CD4-positive, alpha-beta T cell treated with Interleukin-15 for 4 hours (primary cell): ENCODE results near the gene SLC22A7.

Source experiments
- DNase-seq: peaks from one replicate; pipeline ENCODE4 v3.0.0-alpha.2; 2020; ENCODE audit warnings: low spot score

The SLC22A7 gene, protein sequence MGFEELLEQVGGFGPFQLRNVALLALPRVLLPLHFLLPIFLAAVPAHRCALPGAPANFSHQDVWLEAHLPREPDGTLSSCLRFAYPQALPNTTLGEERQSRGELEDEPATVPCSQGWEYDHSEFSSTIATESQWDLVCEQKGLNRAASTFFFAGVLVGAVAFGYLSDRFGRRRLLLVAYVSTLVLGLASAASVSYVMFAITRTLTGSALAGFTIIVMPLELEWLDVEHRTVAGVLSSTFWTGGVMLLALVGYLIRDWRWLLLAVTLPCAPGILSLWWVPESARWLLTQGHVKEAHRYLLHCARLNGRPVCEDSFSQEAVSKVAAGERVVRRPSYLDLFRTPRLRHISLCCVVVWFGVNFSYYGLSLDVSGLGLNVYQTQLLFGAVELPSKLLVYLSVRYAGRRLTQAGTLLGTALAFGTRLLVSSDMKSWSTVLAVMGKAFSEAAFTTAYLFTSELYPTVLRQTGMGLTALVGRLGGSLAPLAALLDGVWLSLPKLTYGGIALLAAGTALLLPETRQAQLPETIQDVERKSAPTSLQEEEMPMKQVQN

DNA sequence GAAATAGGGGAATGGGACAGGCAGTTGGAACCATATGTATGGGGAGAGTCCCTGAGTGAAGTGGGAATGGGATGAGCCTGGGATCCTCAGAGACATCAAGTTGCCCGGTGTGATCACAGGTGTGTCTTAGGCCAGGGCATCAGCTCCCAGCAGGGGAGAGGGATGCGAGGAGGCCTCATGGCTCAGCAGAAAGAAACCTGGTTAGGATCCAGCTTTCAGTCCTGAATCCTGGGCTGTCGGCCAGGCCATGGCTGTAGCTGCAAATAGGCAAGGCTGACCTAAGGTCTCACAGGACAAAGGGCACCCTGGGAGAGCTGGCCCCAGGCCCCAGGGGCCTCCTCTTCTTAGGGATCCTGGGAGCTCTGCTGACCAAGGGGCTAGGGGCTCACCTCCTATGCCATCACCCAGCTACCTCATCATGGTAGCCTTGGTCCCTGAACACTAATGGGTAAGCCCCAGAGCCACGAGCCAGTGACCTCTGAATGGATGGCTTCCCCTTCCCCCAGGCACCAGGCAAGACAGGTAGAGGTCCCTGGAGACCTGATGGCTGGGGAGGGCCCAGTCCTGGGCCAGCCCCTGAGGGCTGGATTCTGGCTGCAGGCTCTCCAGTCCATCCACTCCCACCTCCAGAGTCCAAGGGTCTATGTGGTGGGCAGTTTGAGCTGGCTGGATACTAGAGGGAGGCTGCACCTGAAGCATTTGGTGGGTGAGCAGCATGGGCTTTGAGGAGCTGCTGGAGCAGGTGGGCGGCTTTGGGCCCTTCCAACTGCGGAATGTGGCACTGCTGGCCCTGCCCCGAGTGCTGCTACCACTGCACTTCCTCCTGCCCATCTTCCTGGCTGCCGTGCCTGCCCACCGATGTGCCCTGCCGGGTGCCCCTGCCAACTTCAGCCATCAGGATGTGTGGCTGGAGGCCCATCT is at the start of gene SLC22A7:
Gene SLC22A7, plus strand, starts transcription at position 617 of the 921 bp plus-strand sequence. Its CDS starts 99 bp downstream, at position 716.
- no peak for DNase-seq

GRCh38 chr6:43248791-43249190 is 49.3 kb upstream of the SLC22A7 start:
- DNase-seq: no peak

GRCh38 chr6:43250992-43251373 is 47.1 kb upstream of the SLC22A7 start:
- DNase-seq: no peak

DNA sequence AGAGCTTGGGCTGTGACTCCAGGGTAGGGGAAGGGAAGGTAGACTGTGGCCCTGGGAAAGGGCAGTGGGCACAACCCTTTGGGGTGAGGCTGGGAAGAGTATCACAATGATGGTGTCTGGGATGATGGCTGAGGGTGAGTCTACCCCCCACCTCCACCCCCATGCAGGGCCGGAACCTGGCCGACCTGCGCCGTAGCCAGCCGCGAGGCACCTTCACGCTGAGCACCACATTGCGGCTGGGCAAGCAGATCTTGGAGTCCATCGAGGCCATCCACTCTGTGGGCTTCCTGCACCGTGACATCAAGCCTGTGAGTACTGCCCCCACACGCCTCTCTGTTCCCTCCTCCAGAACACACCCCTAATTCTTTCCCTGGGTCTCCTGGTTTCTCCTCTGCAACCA is 44.7 kb upstream of the SLC22A7 start:
- DNase-seq: no peak

DNA sequence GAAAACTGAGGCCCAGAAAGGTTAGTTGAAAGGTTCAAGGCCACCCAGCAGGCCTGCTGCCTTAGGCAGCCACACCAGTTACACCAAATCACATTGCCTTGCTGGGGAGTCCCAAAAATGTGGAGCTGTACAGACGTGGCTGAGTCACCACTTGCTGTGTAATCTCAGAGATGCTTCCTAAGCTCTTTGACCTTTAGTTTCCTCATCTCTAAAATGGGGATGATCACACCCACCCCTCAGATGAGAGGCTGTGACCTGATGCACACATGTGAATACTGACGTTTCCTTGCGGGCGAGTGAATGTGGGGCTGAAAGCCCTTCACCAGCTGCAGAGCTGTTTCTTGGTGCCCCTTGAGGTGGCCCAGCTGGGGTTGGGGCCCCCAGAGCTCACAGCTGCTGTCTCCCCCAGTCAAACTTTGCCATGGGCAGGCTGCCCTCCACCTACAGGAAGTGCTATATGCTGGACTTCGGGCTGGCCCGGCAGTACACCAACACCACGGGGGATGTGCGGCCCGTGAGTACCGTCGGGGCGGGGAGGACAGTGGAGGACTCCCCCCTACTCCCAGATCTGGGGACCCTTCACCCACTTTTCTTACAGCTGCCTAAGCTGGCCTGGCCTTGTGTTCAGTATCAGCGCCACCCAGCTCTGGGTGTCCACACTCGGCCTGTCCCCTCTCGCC is 43.8 kb upstream of the SLC22A7 start:
- no peak for DNase-seq

DNA sequence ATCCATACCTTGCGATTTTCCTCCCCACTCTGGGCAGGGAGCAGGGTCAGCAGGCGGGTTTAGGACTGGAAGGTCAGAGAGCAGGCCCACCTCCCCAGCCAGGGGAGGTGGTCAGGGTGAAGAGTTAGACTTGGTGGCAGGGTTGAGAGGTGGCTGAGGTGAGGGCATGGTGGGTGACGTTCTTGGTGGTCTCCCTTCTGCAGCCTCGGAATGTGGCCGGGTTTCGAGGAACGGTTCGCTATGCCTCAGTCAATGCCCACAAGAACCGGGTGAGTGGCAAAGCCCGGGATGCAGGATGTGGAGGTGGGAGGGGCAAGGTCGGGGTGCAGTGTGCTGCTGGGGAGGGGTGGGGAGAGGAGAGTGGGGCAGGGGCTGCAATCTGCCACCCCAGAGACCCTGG is 43.2 kb upstream of the SLC22A7 start:
- no peak for DNase-seq

- DNase-seq: no peak
Measured at GRCh38 chr6:43255408-43256054, 42.5 kb upstream of the SLC22A7 start.

DNA sequence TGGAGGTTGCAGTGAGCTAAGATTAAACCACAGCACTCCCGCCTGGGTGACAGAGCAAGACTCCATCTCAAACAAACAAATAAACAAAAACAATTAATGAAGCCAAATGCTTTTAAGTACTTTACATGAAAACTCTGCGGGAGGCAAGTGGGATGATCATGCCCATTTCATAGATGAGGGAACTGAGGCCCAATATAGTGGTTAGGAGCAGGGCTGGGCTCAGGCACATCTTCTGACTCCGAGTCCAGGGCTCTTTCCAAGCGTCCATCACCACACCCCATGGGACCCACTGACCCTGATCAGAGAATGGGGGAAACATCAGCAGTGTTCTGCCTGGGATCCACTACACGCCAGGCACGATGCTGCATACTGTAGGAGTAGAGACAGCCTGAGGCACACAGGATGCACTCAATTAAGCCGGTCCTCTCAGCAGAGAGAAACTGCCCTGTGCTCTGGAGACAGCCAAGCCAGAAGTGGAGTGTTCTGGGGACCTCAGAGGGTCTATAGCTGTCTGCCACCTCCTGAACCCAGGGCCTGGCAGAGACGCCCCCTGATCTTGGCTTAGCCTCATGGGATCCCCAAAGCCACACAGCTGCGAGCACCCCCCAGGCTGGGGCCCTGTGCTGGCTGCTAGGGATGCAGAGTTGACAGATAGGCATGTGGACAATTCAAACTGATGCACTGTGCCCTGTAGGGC is 41.2 kb upstream of the SLC22A7 start:
- DNase-seq: no peak

GRCh38 chr6:43257367-43258145 is 40.5 kb upstream of the SLC22A7 start:
- DNase-seq: no peak

DNA sequence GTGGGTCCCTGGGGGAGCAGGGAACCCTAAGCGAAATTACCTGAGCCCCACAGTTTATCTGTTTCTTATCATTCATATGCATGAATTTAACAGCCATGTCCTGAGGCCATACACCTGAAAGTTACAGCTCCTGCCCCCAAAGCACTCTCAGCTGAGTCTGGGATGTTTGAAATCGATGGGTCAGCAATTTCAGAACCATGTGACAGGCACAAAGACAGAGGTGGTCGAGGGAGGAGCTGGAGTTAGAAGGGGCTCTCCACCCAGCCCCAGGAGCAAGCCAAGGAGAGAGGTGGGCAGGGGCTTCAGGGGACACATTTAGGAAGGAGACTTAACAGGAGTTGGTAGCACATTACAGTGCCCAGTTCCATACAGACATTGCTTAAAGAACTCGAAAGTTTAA is 39.9 kb upstream of the SLC22A7 start:
- DNase-seq: no peak

DNA sequence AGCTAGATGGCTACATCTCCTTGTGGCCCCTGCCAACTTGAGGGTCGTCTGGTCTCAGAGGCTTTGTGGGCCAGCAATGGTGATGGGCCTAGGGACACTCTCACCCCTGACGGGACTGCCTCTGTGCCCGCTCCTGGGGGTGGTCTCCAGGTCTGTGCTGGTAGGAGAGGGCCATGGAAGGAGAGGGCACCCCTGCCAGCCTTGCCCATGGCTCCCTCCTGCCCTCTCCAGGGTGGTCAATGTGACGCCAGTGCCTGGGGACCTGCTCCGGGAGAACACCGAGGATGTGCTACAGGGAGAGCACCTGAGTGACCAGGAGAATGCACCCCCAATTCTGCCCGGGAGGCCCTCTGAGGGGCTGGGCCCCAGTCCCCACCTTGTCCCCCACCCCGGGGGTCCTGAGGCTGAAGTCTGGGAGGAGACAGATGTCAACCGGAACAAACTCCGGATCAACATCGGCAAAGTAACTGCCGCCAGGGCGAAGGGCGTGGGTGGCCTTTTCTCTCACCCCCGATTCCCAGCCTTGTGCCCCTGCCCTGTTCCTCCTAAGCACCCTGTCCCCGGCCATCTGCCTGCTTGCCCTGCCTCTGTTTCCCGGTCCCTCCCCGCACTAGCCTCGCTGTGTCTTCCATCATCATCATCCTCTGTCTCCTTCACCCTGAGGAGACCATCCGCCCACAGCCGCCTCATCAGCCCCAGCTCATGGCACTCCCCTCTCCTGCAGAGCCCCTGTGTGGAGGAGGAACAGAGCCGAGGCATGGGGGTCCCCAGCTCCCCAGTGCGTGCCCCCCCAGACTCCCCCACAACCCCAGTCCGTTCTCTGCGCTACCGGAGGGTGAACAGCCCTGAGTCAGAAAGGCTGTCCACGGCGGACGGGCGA is 39.0 kb upstream of the SLC22A7 start:
- no peak for DNase-seq

- DNase-seq: no peak
Measured at GRCh38 chr6:43260791-43261190, 37.3 kb upstream of the SLC22A7 start.

GRCh38 chr6:43261198-43261597 is 36.9 kb upstream of the SLC22A7 start:
- DNase-seq: no peak

DNA sequence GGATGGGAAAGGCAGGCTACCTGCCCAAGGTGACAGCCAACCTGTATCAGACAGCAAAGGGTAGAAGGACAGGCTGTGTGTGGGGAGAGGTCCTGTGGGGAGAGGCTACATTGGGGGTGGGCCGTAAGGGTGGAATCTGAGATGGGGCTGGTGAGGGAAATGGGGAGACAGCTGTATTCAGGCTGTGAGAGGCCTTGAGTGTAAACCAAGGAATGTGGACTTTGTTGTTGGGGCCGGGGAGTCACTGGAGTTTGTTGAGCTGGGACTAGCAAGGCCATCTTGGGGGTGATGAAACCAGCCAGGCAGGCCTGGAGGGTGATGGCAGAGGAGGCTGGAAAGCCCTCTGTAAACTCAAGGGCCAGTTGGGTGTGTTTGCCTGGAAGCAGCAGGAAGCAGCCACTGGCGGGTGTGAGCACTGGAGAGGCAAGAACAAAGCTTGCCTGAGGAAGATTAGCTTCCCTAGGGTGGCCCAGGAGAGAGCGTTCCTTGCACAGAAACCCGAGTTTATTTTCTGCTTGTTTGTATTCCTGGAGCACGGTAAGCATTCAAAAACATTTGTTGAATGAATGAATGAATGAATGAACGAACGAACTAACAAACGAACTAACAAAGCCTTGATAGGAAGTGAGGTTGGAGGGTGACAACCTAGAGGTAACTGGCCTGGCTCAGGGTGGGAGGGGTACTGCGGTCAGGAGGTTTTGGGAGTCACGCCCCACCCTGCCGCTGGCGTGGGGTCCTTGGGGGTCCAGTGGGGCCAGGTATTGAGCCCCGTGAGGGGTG is 35.9 kb upstream of the SLC22A7 start:
- DNase-seq: no peak

- no peak for DNase-seq
Measured at GRCh38 chr6:43262780-43263313, 35.2 kb upstream of the SLC22A7 start.

DNA sequence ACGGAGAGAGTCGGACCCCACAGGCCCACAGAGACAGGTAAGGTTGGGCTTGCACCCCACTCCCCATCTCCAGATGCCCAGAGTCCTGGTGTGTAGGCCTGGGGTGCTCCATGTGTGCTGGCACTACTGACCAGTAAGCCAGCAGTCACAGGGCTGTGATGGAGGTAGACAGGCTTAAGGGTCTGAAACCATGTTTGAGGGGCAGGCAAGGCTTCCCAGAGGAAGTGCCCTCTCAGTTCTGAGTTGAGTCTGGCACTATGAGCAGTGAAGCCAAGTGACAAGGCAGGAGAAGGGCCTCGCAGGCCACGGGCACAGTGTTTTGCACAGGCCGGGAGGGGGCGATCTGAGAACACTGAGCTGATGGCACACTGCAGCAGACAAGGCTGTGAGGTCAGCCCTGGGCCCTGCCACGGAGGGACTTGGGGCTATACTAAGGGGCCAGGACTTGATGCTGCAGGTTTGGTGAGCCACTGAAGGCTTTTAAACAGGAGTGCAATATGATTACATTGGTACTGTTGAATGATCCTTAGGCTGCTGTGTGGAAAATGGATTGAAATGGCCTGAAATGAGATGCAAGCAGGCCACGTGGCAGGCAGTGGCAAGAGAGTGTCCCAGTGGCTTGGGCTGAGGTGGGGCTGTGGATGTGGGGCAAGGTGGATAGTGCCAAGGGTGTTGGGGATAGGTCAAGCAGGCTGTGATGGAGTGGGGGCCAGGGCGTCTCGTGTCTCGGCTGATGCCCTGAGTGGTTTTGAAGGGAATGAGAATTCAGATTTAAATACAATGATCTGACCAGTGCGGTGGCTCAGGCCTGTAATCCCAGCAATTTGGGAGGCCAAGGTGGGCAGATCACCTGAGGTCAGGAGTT is 34.5 kb upstream of the SLC22A7 start:
- DNase-seq: peak; percentile 76

DNA sequence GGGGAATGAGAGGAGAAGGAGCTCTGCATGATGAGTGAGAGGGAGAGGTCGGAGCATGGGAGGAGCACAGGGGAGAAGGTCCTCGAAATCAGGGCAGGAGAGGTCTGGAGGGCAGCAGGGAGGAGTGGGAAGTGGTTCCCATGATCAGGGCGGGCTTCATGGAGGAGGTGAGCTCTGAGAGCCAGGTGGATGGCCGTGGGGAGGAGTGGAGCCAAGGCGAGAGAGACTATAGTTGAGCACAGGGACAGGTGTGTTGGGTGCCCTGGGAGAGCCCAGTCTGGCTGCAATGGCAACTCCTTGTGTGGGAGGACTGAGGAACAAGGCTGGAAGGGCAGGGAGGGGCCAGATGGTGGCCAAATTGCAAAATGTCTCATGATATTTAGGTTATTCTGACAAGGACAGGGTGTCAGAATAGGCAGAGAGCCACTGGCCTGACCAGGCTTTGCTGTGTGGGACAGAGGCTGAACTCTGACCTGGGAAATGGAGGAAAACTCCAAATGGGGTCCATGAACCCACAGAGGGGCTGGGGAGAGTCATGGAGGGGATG is 33.4 kb upstream of the SLC22A7 start:
- DNase-seq: no peak
